HepG2 (cell line): Measurements from ENCODE around the gene IL17F. TPM values are rescaled to one million over a fixed set of nuclear protein-coding genes. Genes with fewer than 3 reads are reported as not detected.

Experiments
- ASH2L ChIP-seq: fragments of 300-600, 200-600 bp; sonication (generic); IDR thresholded peaks from 2 replicates; pipeline ENCODE4 v1.7.0; 2017; ENCODE audit warnings: low read depth, mild to moderate bottlenecking, moderate library complexity, mixed read lengths, low read length; ENCODE audit not compliant: insufficient read length
- FLYWCH1 ChIP-seq: sonication (generic); formaldehyde crosslinking; IDR thresholded peaks from 2 replicates; pipeline ENCODE4 v1.8.1; 2023; ENCODE audit warnings: mild to moderate bottlenecking, missing genetic modification reagents
- HIVEP1 ChIP-seq: sonication (generic); formaldehyde crosslinking; IDR thresholded peaks from 2 replicates; pipeline ENCODE4 v1.4.0; 2020; ENCODE audit warnings: mild to moderate bottlenecking, missing genetic modification reagents
- HMG20A ChIP-seq: IDR thresholded peaks from 2 replicates; pipeline ENCODE4 v1.6.1; 2016; ENCODE audit warnings: borderline replicate concordance
- HMGA1 ChIP-seq: sonication (generic); formaldehyde crosslinking; conservative IDR thresholded peaks from 2 replicates; pipeline ENCODE4 v1.4.0; 2020; ENCODE audit warnings: missing genetic modification reagents
- MTF2 ChIP-seq: sonication (generic); formaldehyde crosslinking; IDR thresholded peaks from 2 replicates; pipeline ENCODE4 v1.5.0; 2020; ENCODE audit warnings: missing genetic modification reagents, borderline replicate concordance
- NR2F6 ChIP-seq, 2 experiments: IDR thresholded peaks; 2 replicates each; pipeline ENCODE4 v1.6.1; 2016; ENCODE audit warnings: antibody characterized with exemption in 1 of 2, mild to moderate bottlenecking in 1 of 2
- PAWR ChIP-seq: sonication (generic); formaldehyde crosslinking; IDR thresholded peaks from 2 replicates; pipeline ENCODE4 v1.4.0; 2020; ENCODE audit warnings: missing genetic modification reagents, mild to moderate bottlenecking, borderline replicate concordance
- PHF21A ChIP-seq: sonication (generic); formaldehyde crosslinking; IDR thresholded peaks from 2 replicates; pipeline ENCODE4 v1.5.0; 2020; ENCODE audit warnings: mild to moderate bottlenecking, missing genetic modification reagents
- RAD21 ChIP-seq: fragments of 450-650 bp; formaldehyde crosslinking; IDR thresholded peaks from 2 replicates; pipeline ENCODE4 v1.5.0; 2020; ENCODE audit warnings: mild to moderate bottlenecking
- RXRB ChIP-seq: IDR thresholded peaks from 2 replicates; pipeline ENCODE4 v1.6.1; 2016; ENCODE audit warnings: borderline replicate concordance, missing genetic modification reagents, missing compliant biosample characterization
- SMAD3 ChIP-seq: sonication (generic); formaldehyde crosslinking; IDR thresholded peaks from 2 replicates; pipeline ENCODE4 v1.4.0; 2020; ENCODE audit warnings: missing genetic modification reagents
- THYN1 ChIP-seq: sonication (generic); formaldehyde crosslinking; IDR thresholded peaks from 2 replicates; pipeline ENCODE4 v1.8.1; 2023; ENCODE audit warnings: low read depth, mild to moderate bottlenecking, moderate library complexity, missing genetic modification reagents, borderline replicate concordance
- TOPORS ChIP-seq: sonication (generic); formaldehyde crosslinking; IDR thresholded peaks from 2 replicates; pipeline ENCODE4 v1.8.0; 2023; ENCODE audit warnings: mild to moderate bottlenecking, missing genetic modification reagents
- ZNF20 ChIP-seq: sonication (generic); formaldehyde crosslinking; IDR thresholded peaks from 2 replicates; pipeline ENCODE4 v1.4.0; 2020; ENCODE audit warnings: mild to moderate bottlenecking, moderate library complexity, missing genetic modification reagents
- ZNF496 ChIP-seq: sonication (generic); formaldehyde crosslinking; IDR thresholded peaks from 2 replicates; pipeline ENCODE4 v1.8.1; 2023; ENCODE audit warnings: mild to moderate bottlenecking, moderate library complexity, missing genetic modification reagents; ENCODE audit not compliant: insufficient replicate concordance
- ZNF563 ChIP-seq: sonication (generic); formaldehyde crosslinking; IDR thresholded peaks from 2 replicates; pipeline ENCODE4 v1.8.0; 2022; ENCODE audit warnings: mild to moderate bottlenecking, moderate library complexity, missing genetic modification reagents
- ZNF572 ChIP-seq: sonication (generic); formaldehyde crosslinking; IDR thresholded peaks from 2 replicates; pipeline ENCODE4 v1.5.1; 2020; ENCODE audit warnings: mild to moderate bottlenecking, missing genetic modification reagents
- polyA plus RNA-seq, 8 experiments: library from polyadenylated mRNA; depleted of rRNA in 3 of 8; stranded (reverse) in 7 of 8; unstranded in 1 of 8; fragments of >200 nt; fragmentation: Illumina TruSeq in 4 of 8; extraction: Trizol in 4 of 8; gene quantifications; 2 replicates each; pipeline versions ENCODE4 v1.2.1 to v1.2.3, GENCODE V29; 2011 to 2016; ENCODE audit warnings: low read depth in 4 of 8, missing spikeins in 1 of 8, mixed read lengths in 1 of 8; ENCODE audit not compliant: insufficient read depth in 1 of 8
- total RNA-seq, 5 experiments: library from RNA; depleted of rRNA; stranded (reverse); fragments of >200 nt; fragmentation: Illumina TruSeq; extraction: Trizol; gene quantifications; 2 replicates each; pipeline ENCODE4 v1.2.3, GENCODE V29; 2016; ENCODE audit warnings: low read depth in 1 of 5
- TF ChIP-seq, protein P1 (sequence below): IDR thresholded peaks from 2 replicates; pipeline ENCODE4 v1.6.1; 2016; ENCODE audit warnings: missing compliant biosample characterization, missing genetic modification reagents, borderline replicate concordance
- TF ChIP-seq, protein P2 (sequence below): sonication (generic); formaldehyde crosslinking; IDR thresholded peaks from 2 replicates; pipeline ENCODE4 v1.8.0; 2022; ENCODE audit warnings: mild to moderate bottlenecking, missing genetic modification reagents; ENCODE audit not compliant: insufficient replicate concordance
- TF ChIP-seq, protein P3 (sequence below): sonication (generic); formaldehyde crosslinking; IDR thresholded peaks from 2 replicates; pipeline ENCODE4 v1.9.0; 2021; ENCODE audit warnings: missing genetic modification reagents, mild to moderate bottlenecking, borderline replicate concordance
- TF ChIP-seq, protein P4 (sequence below): sonication (generic); formaldehyde crosslinking; conservative IDR thresholded peaks from 2 replicates; pipeline ENCODE4 v1.5.0; 2020; ENCODE audit warnings: missing genetic modification reagents

Gene IL17F
- total and polyA plus RNA-seq, 2 of the 13 experiments (the other 11 are each of a cell fraction or from before 2014, with no cell fraction given): not detected

DNA sequence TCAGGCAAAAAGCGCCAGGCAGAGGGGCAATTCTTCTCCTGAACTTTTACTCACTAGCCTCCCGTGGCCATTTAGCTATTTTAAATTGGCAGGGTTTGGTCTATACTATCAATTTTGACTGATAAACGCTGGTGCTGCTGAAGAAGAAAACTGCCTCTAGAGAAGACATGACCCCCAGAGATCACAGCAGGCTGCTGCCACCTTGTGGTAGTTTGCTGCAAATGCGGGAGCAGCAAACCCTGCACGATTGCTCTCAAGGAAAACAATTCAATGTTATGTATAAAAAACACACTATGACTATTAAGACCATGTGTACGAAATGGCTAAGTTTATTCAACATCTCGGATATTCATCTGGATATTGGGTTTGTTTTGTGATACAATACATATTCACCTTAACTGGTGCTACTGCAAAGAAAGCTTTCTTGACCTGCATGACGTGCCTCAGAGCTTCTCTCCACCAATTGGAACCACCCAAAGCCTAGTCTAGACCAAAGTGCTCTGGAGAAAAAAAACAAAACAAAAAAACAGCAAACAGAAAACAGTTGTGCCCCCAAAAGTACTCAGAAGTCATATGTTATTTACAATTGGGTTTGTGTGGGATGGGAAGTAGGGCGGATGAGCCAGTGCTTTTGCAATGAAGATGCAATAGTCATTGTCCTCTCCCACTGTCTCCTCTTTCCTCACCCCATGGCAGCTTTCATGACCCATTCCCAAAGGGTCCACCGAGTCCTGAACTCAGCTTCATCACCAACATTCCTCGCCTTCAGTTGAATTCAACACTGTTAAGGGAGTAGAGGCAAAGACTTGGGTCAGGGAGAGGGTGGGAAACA is 19.6 kb upstream of the IL17F start (continued):
- no peak for TF ChIP-seq ASH2L
- TF ChIP-seq ZNF572: 0 out of 2 replicates have a peak, but pooled peaks have one; percentile 73
- peak; percentile 42; the same call in 1 of the 2 replicates for TF ChIP-seq SMAD3 (CRISPR knock-in tag)
- TF ChIP-seq HMG20A (CRISPR knock-in tag): no peak
- TF ChIP-seq, protein P1, sequence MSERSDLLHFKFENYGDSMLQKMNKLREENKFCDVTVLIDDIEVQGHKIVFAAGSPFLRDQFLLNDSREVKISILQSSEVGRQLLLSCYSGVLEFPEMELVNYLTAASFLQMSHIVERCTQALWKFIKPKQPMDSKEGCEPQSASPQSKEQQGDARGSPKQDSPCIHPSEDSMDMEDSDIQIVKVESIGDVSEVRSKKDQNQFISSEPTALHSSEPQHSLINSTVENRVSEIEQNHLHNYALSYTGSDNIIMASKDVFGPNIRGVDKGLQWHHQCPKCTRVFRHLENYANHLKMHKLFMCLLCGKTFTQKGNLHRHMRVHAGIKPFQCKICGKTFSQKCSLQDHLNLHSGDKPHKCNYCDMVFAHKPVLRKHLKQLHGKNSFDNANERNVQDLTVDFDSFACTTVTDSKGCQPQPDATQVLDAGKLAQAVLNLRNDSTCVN: no peak
- peak; percentile 84 for TF ChIP-seq RAD21
- TF ChIP-seq, protein P2, sequence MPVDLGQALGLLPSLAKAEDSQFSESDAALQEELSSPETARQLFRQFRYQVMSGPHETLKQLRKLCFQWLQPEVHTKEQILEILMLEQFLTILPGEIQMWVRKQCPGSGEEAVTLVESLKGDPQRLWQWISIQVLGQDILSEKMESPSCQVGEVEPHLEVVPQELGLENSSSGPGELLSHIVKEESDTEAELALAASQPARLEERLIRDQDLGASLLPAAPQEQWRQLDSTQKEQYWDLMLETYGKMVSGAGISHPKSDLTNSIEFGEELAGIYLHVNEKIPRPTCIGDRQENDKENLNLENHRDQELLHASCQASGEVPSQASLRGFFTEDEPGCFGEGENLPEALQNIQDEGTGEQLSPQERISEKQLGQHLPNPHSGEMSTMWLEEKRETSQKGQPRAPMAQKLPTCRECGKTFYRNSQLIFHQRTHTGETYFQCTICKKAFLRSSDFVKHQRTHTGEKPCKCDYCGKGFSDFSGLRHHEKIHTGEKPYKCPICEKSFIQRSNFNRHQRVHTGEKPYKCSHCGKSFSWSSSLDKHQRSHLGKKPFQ (CRISPR knock-in tag): no peak
- peak; percentile 62 for TF ChIP-seq NR2F6 (IDR thresholded peaks at IDR 0.05)
- TF ChIP-seq NR2F6 (CRISPR knock-in tag; IDR thresholded peaks at IDR 0.05): peak; percentile 70
- TF ChIP-seq THYN1 (CRISPR knock-in tag): no peak
- no peak for TF ChIP-seq ZNF496 (CRISPR knock-in tag)
- TF ChIP-seq ZNF20 (CRISPR knock-in tag): no peak
- no peak for TF ChIP-seq PAWR (CRISPR knock-in tag)
- TF ChIP-seq, protein P3, sequence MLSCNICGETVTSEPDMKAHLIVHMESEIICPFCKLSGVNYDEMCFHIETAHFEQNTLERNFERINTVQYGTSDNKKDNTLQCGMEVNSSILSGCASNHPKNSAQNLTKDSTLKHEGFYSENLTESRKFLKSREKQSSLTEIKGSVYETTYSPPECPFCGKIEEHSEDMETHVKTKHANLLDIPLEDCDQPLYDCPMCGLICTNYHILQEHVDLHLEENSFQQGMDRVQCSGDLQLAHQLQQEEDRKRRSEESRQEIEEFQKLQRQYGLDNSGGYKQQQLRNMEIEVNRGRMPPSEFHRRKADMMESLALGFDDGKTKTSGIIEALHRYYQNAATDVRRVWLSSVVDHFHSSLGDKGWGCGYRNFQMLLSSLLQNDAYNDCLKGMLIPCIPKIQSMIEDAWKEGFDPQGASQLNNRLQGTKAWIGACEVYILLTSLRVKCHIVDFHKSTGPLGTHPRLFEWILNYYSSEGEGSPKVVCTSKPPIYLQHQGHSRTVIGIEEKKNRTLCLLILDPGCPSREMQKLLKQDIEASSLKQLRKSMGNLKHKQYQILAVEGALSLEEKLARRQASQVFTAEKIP (CRISPR knock-in tag): no peak
- 0 out of 2 replicates have a peak, but pooled peaks have one; percentile 44 for TF ChIP-seq TOPORS
- peak; percentile 30; the same call in 1 of the 2 replicates for TF ChIP-seq RXRB
- no peak for TF ChIP-seq HIVEP1 (CRISPR knock-in tag)
- TF ChIP-seq FLYWCH1 (CRISPR knock-in tag): no peak
- no peak for TF ChIP-seq MTF2 (CRISPR knock-in tag)
- TF ChIP-seq, protein P4, sequence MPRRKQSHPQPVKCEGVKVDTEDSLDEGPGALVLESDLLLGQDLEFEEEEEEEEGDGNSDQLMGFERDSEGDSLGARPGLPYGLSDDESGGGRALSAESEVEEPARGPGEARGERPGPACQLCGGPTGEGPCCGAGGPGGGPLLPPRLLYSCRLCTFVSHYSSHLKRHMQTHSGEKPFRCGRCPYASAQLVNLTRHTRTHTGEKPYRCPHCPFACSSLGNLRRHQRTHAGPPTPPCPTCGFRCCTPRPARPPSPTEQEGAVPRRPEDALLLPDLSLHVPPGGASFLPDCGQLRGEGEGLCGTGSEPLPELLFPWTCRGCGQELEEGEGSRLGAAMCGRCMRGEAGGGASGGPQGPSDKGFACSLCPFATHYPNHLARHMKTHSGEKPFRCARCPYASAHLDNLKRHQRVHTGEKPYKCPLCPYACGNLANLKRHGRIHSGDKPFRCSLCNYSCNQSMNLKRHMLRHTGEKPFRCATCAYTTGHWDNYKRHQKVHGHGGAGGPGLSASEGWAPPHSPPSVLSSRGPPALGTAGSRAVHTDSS (CRISPR knock-in tag): no peak
- no peak for TF ChIP-seq PHF21A
- TF ChIP-seq HMGA1: no peak
- no peak for TF ChIP-seq ZNF563
